Liver (tissue), 9 donors: ENCODE results near the gene ZNF266. TPM values are rescaled to one million over a fixed set of nuclear protein-coding genes. Genes with fewer than 3 reads are reported as not detected.

Experiments used
- DNase-seq: peaks from one replicate; pipeline ENCODE4 v3.0.0-alpha.2; 2017; ENCODE audit warnings: low spot score
- H3K27ac ChIP-seq, 2 donors: one replicate each; pipeline ENCODE4 v1.7.0; 2013; ENCODE audit warnings: inconsistent platforms in 2 of 2, low read length in 2 of 2, control low read depth in 1 of 2, low read depth in 1 of 2, mild to moderate bottlenecking in 1 of 2
- H3K27me3 ChIP-seq, 4 donors: one replicate each; pipeline versions ENCODE4 v1.6.1 to v1.7.0; 2013; ENCODE audit warnings: low read length in 3 of 4, inconsistent platforms in 1 of 4, mild to moderate bottlenecking in 1 of 4, moderate library complexity in 1 of 4; ENCODE audit not compliant: control insufficient read depth in 4 of 4, insufficient read depth in 4 of 4
- H3K36me3 ChIP-seq, 4 donors: one replicate each; pipeline versions ENCODE4 v1.6.1 to v1.7.0; 2013; ENCODE audit warnings: low read length in 3 of 4, mild to moderate bottlenecking in 3 of 4, low read depth in 1 of 4, moderate library complexity in 1 of 4; ENCODE audit not compliant: control insufficient read depth in 4 of 4, insufficient read depth in 3 of 4
- H3K4me1 ChIP-seq, 4 donors: one replicate each; pipeline versions ENCODE4 v1.6.1 to v1.7.0; 2013; ENCODE audit warnings: low read length in 3 of 4, mild to moderate bottlenecking in 3 of 4, moderate library complexity in 1 of 4; ENCODE audit not compliant: control insufficient read depth in 4 of 4, insufficient read depth in 4 of 4
- H3K4me3 ChIP-seq, 3 donors: one replicate each; pipeline versions ENCODE4 v1.6.1 to v1.7.0; 2013; ENCODE audit warnings: low read length in 3 of 3, control low read depth in 1 of 3, low read depth in 1 of 3, mild to moderate bottlenecking in 1 of 3
- H3K9ac ChIP-seq, 2 donors: one replicate each; pipeline ENCODE4 v1.7.0; 2013; ENCODE audit warnings: low read length in 2 of 2, mild to moderate bottlenecking in 2 of 2, moderate library complexity in 2 of 2, control low read depth in 1 of 2, low read depth in 1 of 2
- H3K9me3 ChIP-seq, 4 donors: one replicate each; pipeline versions ENCODE4 v1.6.1 to v1.7.0; 2013; ENCODE audit warnings: low read length in 3 of 4; ENCODE audit not compliant: control insufficient read depth in 4 of 4
- ATF3 ChIP-seq: IDR thresholded peaks from 2 replicates; pipeline ENCODE4 v1.6.1; 2016; ENCODE audit warnings: antibody characterized with exemption
- EGR1 ChIP-seq, 2 donors: IDR thresholded peaks; 2 replicates each; pipeline ENCODE4 v1.6.1; 2016 to 2018; ENCODE audit warnings: antibody characterized with exemption in 2 of 2, low read depth in 2 of 2
- FOXA1 ChIP-seq: IDR thresholded peaks from 2 replicates; pipeline ENCODE4 v1.6.1; 2016; ENCODE audit warnings: antibody characterized with exemption
- FOXA2 ChIP-seq: IDR thresholded peaks from 2 replicates; pipeline ENCODE4 v1.6.1; 2016; ENCODE audit warnings: antibody characterized with exemption
- GABPA ChIP-seq, 2 donors: IDR thresholded peaks in 1 of 2; conservative IDR thresholded peaks in 1 of 2; 2 replicates each; pipeline ENCODE4 v1.6.1; 2016; ENCODE audit warnings: antibody characterized with exemption in 2 of 2, mild to moderate bottlenecking in 1 of 2, moderate library complexity in 1 of 2
- HNF4A ChIP-seq, 2 donors: conservative IDR thresholded peaks; 2 replicates each; pipeline ENCODE4 v1.6.1; 2016; ENCODE audit warnings: antibody characterized with exemption in 2 of 2, mild to moderate bottlenecking in 2 of 2
- HNF4G ChIP-seq: IDR thresholded peaks from 2 replicates; pipeline ENCODE4 v1.6.1; 2016; ENCODE audit warnings: antibody characterized with exemption
- JUND ChIP-seq, 2 donors: IDR thresholded peaks; 2 replicates each; pipeline ENCODE4 v1.6.1; 2016; ENCODE audit warnings: antibody characterized with exemption in 2 of 2
- MAX ChIP-seq: IDR thresholded peaks from 2 replicates; pipeline ENCODE4 v1.6.1; 2016; ENCODE audit warnings: antibody characterized with exemption
- NR2F2 ChIP-seq: IDR thresholded peaks from 2 replicates; pipeline ENCODE4 v1.6.1; 2016; ENCODE audit warnings: antibody characterized with exemption
- RAD21 ChIP-seq, 2 donors: IDR thresholded peaks; 2 replicates each; pipeline ENCODE4 v1.6.1; 2016; ENCODE audit warnings: antibody characterized with exemption in 2 of 2, mild to moderate bottlenecking in 2 of 2
- RXRA ChIP-seq, 2 donors: IDR thresholded peaks; 2 replicates each; pipeline ENCODE4 v1.6.1; 2017 to 2018; ENCODE audit warnings: antibody characterized with exemption in 2 of 2, mild to moderate bottlenecking in 1 of 2
- SP1 ChIP-seq: IDR thresholded peaks from 2 replicates; pipeline ENCODE4 v1.6.1; 2018; ENCODE audit warnings: antibody characterized with exemption, mild to moderate bottlenecking
- TAF1 ChIP-seq: conservative IDR thresholded peaks from 2 replicates; pipeline ENCODE4 v1.6.1; 2016; ENCODE audit warnings: antibody characterized with exemption, mild to moderate bottlenecking
- YY1 ChIP-seq: IDR thresholded peaks from 2 replicates; pipeline ENCODE4 v1.6.1; 2016; ENCODE audit warnings: antibody characterized with exemption, mild to moderate bottlenecking
- ZBTB33 ChIP-seq: IDR thresholded peaks from 2 replicates; pipeline ENCODE4 v1.6.1; 2016; ENCODE audit warnings: antibody characterized with exemption
- WGBS: extraction: QIAGEN DNeasy Blood & Tissue Kit; methylation state at CpG from one replicate; pipeline ENCODE4 v1.1.7; 2013; 5-methylcytosine and 5-hydroxymethylcytosine counted together
- polyA plus RNA-seq, 2 donors: library from polyadenylated mRNA; stranded (reverse) in 1 of 2; unstranded in 1 of 2; fragments of 200-250 nt in 1 of 2; fragments of >200 nt in 1 of 2; fragmentation: Nextera tagmentation in 1 of 2; extraction: Ambion mirVana in 1 of 2; gene quantifications; one replicate each; pipeline versions ENCODE4 v1.2.1 to v1.2.3, GENCODE V29; 2013 to 2015
- total RNA-seq, 2 donors: library from RNA; depleted of rRNA; stranded (reverse); fragments of >200 nt; gene quantifications; one replicate each; pipeline ENCODE4 v1.2.3, GENCODE V29; 2014
- TF ChIP-seq, protein P1 (sequence below): IDR thresholded peaks from 2 replicates; pipeline ENCODE4 v1.6.1; 2016; ENCODE audit warnings: antibody characterized with exemption, mild to moderate bottlenecking
- TF ChIP-seq, protein P2 (sequence below): fragments of 150-350 bp; IDR thresholded peaks from 2 replicates; pipeline ENCODE4 v1.5.1; 2017; ENCODE audit warnings: improper control_type of control experiment, low read depth, low read length; ENCODE audit not compliant: missing input control
- donor health status: healthy.
- donor health status: healthy.
- donor health status: healthy.
- donor health status: healthy.
- donor health status: healthy.

The ZNF266 gene
- total and polyA plus RNA-seq, 4 donors: 3.2 to 14.1 (median 8.2) TPM

GRCh38 chr19:9453953-9454352 lies 18.6 kb upstream of the ZNF266 start:
- no peak overlapping the region for H3K27ac ChIP-seq
- H3K36me3 ChIP-seq: no peaks in the 10 kb centered on the region
- H3K27me3 ChIP-seq: no peaks in the 10 kb centered on the region
- no peaks in the 10 kb centered on the region for H3K4me1 ChIP-seq
- no peak overlapping the region for H3K9ac ChIP-seq
- H3K9me3 ChIP-seq: peaks cover 13 to 46% (median 36%) of the 10 kb centered on the region in 4 donors
- no peak for DNase-seq
- peak overlapping the region in 1 of 3 donors; percentile 22 for H3K4me3 ChIP-seq
- 78% methylated on average over 4 of the region's 4 CpGs for whole genome bisulfite sequencing
- TF ChIP-seq RAD21 (IDR thresholded peaks at IDR 0.05) (no peak), NR2F2 (no peak), HNF4A (conservative IDR thresholded peaks at IDR 0.05) (no peak), FOXA1 (no peak)

- no peaks in the 10 kb centered on the region for H3K27me3 ChIP-seq
- TF ChIP-seq HNF4A (conservative IDR thresholded peaks at IDR 0.05) (no peak), SP1 (no peak), ZBTB33 (no peak), JUND (IDR thresholded peaks at IDR 0.05) (no peak), NR2F2 (no peak), HNF4G (no peak), FOXA1 (no peak), RXRA (IDR thresholded peaks at IDR 0.05) (no peak), TAF1 (no peak), YY1 (no peak), ATF3 (no peak), FOXA2 (no peak), EGR1 (IDR thresholded peaks at IDR 0.05; ENCODE audit: low read depth in 2 of 2) (no peak), RAD21 (IDR thresholded peaks at IDR 0.05) (no peak), MAX (no peak), GABPA (IDR thresholded peaks at IDR 0.05 in 1 of 2, conservative IDR thresholded peaks at IDR 0.05 in 1 of 2) (no peak)
- TF ChIP-seq, protein P1, sequence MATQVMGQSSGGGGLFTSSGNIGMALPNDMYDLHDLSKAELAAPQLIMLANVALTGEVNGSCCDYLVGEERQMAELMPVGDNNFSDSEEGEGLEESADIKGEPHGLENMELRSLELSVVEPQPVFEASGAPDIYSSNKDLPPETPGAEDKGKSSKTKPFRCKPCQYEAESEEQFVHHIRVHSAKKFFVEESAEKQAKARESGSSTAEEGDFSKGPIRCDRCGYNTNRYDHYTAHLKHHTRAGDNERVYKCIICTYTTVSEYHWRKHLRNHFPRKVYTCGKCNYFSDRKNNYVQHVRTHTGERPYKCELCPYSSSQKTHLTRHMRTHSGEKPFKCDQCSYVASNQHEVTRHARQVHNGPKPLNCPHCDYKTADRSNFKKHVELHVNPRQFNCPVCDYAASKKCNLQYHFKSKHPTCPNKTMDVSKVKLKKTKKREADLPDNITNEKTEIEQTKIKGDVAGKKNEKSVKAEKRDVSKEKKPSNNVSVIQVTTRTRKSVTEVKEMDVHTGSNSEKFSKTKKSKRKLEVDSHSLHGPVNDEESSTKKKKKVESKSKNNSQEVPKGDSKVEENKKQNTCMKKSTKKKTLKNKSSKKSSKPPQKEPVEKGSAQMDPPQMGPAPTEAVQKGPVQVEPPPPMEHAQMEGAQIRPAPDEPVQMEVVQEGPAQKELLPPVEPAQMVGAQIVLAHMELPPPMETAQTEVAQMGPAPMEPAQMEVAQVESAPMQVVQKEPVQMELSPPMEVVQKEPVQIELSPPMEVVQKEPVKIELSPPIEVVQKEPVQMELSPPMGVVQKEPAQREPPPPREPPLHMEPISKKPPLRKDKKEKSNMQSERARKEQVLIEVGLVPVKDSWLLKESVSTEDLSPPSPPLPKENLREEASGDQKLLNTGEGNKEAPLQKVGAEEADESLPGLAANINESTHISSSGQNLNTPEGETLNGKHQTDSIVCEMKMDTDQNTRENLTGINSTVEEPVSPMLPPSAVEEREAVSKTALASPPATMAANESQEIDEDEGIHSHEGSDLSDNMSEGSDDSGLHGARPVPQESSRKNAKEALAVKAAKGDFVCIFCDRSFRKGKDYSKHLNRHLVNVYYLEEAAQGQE: no peak
- TF ChIP-seq, protein P2, sequence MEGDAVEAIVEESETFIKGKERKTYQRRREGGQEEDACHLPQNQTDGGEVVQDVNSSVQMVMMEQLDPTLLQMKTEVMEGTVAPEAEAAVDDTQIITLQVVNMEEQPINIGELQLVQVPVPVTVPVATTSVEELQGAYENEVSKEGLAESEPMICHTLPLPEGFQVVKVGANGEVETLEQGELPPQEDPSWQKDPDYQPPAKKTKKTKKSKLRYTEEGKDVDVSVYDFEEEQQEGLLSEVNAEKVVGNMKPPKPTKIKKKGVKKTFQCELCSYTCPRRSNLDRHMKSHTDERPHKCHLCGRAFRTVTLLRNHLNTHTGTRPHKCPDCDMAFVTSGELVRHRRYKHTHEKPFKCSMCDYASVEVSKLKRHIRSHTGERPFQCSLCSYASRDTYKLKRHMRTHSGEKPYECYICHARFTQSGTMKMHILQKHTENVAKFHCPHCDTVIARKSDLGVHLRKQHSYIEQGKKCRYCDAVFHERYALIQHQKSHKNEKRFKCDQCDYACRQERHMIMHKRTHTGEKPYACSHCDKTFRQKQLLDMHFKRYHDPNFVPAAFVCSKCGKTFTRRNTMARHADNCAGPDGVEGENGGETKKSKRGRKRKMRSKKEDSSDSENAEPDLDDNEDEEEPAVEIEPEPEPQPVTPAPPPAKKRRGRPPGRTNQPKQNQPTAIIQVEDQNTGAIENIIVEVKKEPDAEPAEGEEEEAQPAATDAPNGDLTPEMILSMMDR: no peak
These were observed 9.7 kb upstream of the ZNF266 start for GRCh38 chr19:9445037-9445436.

More at GRCh38 chr19:9445037-9445436, 9.7 kb upstream of the ZNF266 start:
- Histone ChIP-seq H3K9ac (no peak overlapping the region), H3K27ac (no peak overlapping the region), H3K9me3 (peaks cover 13 to 44% (median 23%) of the 10 kb centered on the region in 4 donors), H3K36me3 (no peaks in the 10 kb centered on the region), H3K4me3 (no peak overlapping the region), H3K4me1 (no peaks in the 10 kb centered on the region)
- 77% methylated on average over 1 of the region's 1 CpG for WGBS
- no peak for DNase-seq
